Loucy (cell line): ENCODE measurements around the gene TAB2.

ENCODE experiments used
- H2AFZ ChIP-seq: fragments of 200-600 bp; sonication (generic); 2 replicates; pipeline ENCODE4 v1.6.0; 2016; ENCODE audit warnings: antibody characterized with exemption, mild to moderate bottlenecking, low read length, moderate library complexity
- H3F3A ChIP-seq: fragments of 200-600 bp; 2 replicates; pipeline ENCODE4 v1.6.0; 2016; ENCODE audit warnings: antibody characterized with exemption, low read depth, mild to moderate bottlenecking
- H3K27me3 ChIP-seq: fragments of 200-600 bp; sonication (generic); 2 replicates; pipeline ENCODE4 v1.6.1; 2014; ENCODE audit warnings: low read length, mild to moderate bottlenecking; ENCODE audit not compliant: insufficient read depth, poor library complexity, severe bottlenecking
- H3K36me3 ChIP-seq: fragments of 200-600 bp; sonication (generic); 2 replicates; pipeline ENCODE4 v1.6.1; 2016; ENCODE audit warnings: low read length; ENCODE audit not compliant: insufficient read depth
- H3K4me1 ChIP-seq: fragments of 200-600 bp; sonication (generic); 2 replicates; pipeline ENCODE4 v1.5.1; 2014; ENCODE audit warnings: low read length, mild to moderate bottlenecking; ENCODE audit not compliant: insufficient read depth, poor library complexity, severe bottlenecking
- H3K4me2 ChIP-seq: fragments of 200-600 bp; sonication (generic); 2 replicates; pipeline ENCODE4 v1.6.0; 2014; ENCODE audit warnings: antibody characterized with exemption, low read length, low read depth, mild to moderate bottlenecking; ENCODE audit not compliant: poor library complexity, severe bottlenecking
- H3K4me3 ChIP-seq: fragments of 200-600 bp; sonication (generic); 2 replicates; pipeline ENCODE4 v1.5.1; 2014; ENCODE audit warnings: low read length, mild to moderate bottlenecking, mixed read lengths; ENCODE audit not compliant: poor library complexity, severe bottlenecking
- H3K79me2 ChIP-seq: fragments of 200-600 bp; sonication (generic); 2 replicates; pipeline ENCODE4 v1.6.1; 2014; ENCODE audit warnings: low read length; ENCODE audit not compliant: insufficient read depth
- H3K9ac ChIP-seq: fragments of 200-600 bp; sonication (generic); 2 replicates; pipeline ENCODE4 v1.6.0; 2014; ENCODE audit warnings: mild to moderate bottlenecking, low read depth, low read length, moderate library complexity; ENCODE audit not compliant: poor library complexity, severe bottlenecking
- H3K9me2 ChIP-seq: fragments of 200-600 bp; sonication (generic); replicated peaks from 2 replicates; pipeline ENCODE4 v1.6.1; 2016; ENCODE audit warnings: low read depth, low read length, mixed read lengths
- H3K9me3 ChIP-seq: fragments of 200-600 bp; sonication (generic); 2 replicates; pipeline ENCODE4 v1.6.1; 2014; ENCODE audit warnings: mild to moderate bottlenecking, antibody characterized with exemption, low read length, low read depth; ENCODE audit not compliant: insufficient read depth
- H4K20me1 ChIP-seq: fragments of 200-600 bp; sonication (generic); 2 replicates; pipeline ENCODE4 v1.6.0; 2014; ENCODE audit warnings: antibody characterized with exemption, low read length, mild to moderate bottlenecking; ENCODE audit not compliant: insufficient read depth, poor library complexity, severe bottlenecking
- CTCF ChIP-seq: fragments of 200-600 bp; sonication (generic); conservative IDR thresholded peaks from 2 replicates; pipeline ENCODE4 v1.5.1; 2014; ENCODE audit warnings: mild to moderate bottlenecking, antibody characterized with exemption, low read length
- EZH2phosphoT487 ChIP-seq: fragments of 200-600 bp; IDR thresholded peaks from 2 replicates; pipeline ENCODE4 v1.6.1; 2018; ENCODE audit warnings: antibody characterized with exemption, mild to moderate bottlenecking, moderate library complexity, borderline replicate concordance

TAB2 gene

GRCh38 chr6:149331871-149332270, 14.4 kb downstream of the TAB2 start:
- Histone ChIP-seq H3K4me3 (no peak overlapping the region), H2AFZ (no peak overlapping the region), H4K20me1 (peaks cover 92% of the 10 kb centered on the region), H3K4me2 (peak overlapping the region; percentile 8), H3K27me3 (no peaks in the 10 kb centered on the region), H3K9ac (no peak overlapping the region), H3K9me3 (no peaks in the 10 kb centered on the region), H3K36me3 (no peaks in the 10 kb centered on the region), H3K9me2 (no peaks in the 10 kb centered on the region), H3K79me2 (peaks cover 99% of the 10 kb centered on the region), H3F3A (no peaks in the 10 kb centered on the region; the same call in 1 of the 2 replicates), H3K4me1 (peaks cover 51% of the 10 kb centered on the region)
- TF ChIP-seq CTCF (no peak), EZH2phosphoT487 (no peak)

DNA sequence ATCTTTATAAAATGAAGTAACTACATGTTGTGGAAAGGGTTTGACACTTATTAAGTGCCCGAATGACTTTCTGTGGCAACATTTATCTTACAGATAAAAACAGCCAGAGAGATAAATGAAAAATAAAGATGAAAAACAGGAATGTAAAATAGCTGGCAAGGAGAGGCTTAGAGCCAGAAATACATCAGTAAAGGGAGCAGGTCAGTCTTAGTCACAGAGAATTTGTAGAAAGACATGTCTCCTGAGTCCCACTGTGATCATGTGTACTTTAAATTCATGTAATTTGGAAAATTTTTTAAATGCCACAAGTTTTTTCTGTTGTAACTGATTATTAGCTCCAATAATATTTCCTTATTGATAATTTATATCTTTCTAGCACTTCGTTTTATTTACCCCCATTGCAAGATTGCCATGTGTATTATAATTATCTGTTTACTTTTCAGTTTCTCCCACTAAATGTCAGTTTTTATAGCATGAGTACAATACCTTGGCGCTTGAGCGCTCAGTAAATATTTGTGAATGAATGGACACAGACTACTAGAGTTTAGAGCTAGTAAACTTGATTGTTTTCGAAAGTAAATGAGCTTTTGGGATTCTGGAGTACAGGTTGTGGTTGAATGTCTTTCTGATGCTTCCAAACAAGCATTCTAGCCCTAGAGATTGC, 15.2 kb downstream of the TAB2 start:
- Histone ChIP-seq H3K9me2 (no peaks in the 10 kb centered on the region), H3F3A (no peaks in the 10 kb centered on the region; the same call in 1 of the 2 replicates), H3K4me2 (no peak overlapping the region), H3K36me3 (no peaks in the 10 kb centered on the region), H3K9ac (no peak overlapping the region), H3K9me3 (no peaks in the 10 kb centered on the region), H3K4me1 (peaks cover 58% of the 10 kb centered on the region), H3K27me3 (no peaks in the 10 kb centered on the region), H2AFZ (no peak overlapping the region), H3K79me2 (peaks cover 99% of the 10 kb centered on the region), H3K4me3 (no peak overlapping the region), H4K20me1 (peaks cover 92% of the 10 kb centered on the region)
- TF ChIP-seq EZH2phosphoT487 (no peak), CTCF (no peak)

DNA sequence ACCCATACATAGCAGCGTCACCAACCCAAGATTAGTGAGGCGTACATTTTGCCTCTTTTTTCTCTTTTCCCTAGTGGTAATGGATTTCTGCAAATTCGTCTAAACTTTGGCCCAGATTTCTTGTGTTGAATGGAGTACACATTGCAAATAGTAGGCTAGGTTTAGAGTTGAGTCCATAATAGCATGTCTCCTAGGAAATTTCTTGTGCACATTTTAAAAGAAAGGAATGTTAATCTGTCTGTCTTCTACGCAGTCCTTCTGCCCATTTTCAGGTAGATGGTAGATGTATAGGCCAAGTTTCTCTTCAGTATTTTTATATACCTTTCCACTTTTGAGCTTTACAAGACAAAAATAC, 15.7 kb downstream of the TAB2 start:
- no peak overlapping the region for H3K9ac ChIP-seq

More for the DNA sequence above, 15.7 kb downstream of the TAB2 start:
- no peaks in the 10 kb centered on the region; the same call in 1 of the 2 replicates for H3F3A ChIP-seq
- H3K27me3 ChIP-seq: no peaks in the 10 kb centered on the region
- no peak overlapping the region for H3K4me2 ChIP-seq
- TF ChIP-seq EZH2phosphoT487 (no peak), CTCF (no peak)
- H4K20me1 ChIP-seq: peaks cover 93% of the 10 kb centered on the region
- no peak overlapping the region for H2AFZ ChIP-seq
- no peaks in the 10 kb centered on the region for H3K36me3 ChIP-seq
- peaks cover 59% of the 10 kb centered on the region for H3K4me1 ChIP-seq
- H3K79me2 ChIP-seq: peaks cover 99% of the 10 kb centered on the region
- H3K4me3 ChIP-seq: no peak overlapping the region
- H3K9me3 ChIP-seq: no peaks in the 10 kb centered on the region
- H3K9me2 ChIP-seq: no peaks in the 10 kb centered on the region
